DMS79 treated with DMSO at 0.1 percent for 48 hours (cell line): ENCODE measurements around the gene MRPL38.
"Not testable (repeated sequence)": the region's sequence is repeated elsewhere in the genome, so short reads cannot be mapped to it uniquely, and the experiment has no call there.

Experiments
- DNase-seq: peaks from one replicate; lab custom pipeline; 2025; lab: John Stamatoyannopoulos, UW

The MRPL38 gene

DNA sequence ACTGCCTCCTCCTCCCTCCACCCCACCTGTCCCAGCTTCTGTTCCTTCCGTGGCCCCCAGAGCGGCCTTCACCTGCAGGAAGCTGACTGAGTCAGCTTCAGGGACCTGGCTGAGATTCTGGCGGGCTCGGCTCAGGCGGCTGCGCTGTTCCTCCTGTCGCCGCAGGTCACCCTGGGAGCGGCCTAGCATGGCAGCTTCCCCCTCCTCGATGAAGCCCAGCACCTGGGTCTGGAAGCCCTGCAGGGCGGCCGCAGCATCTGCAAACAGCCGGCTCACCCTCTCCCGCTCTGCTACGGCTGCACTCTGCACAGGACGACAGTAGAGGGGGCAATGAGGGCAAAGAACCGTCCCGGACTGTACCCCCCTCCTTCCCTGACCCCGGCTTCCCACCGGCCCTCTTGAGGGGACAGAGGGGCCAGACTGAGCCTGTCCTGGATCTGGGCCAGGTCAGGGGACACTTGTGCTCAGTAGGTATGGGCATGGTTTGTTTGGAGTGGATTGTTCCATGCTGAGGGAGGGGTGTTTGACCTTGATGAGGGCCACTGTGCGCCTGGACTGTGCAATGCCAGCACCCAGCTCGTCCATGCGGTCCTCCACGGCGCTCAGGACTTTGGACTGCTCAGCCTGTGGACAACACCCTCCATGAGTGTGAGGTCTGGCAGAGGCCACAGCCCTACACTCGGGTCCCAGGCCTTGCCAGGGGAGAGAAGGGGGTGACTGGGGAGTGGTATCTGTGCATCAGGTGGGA lies 28.3 kb downstream of the MRPL38 start:
- peak; percentile 68 for DNase-seq

DNA sequence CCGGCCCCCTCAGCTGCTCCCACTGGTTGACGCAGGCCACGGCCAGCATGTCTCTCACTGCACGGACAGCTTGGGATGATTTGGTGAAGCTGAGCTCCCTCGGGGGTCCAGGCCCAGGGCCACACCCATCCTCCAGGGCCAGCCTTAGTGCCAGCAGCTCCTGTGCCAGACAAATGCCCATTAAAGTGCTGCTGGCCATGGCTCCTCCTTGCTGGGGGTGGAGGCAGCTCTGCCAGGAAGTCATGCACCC lies 28.8 kb downstream of the MRPL38 start:
- no peak for DNase-seq

GRCh38 chr17:75875182-75875939 lies 29.3 kb downstream of the MRPL38 start:
- DNase-seq, result peak; percentile 67

DNA sequence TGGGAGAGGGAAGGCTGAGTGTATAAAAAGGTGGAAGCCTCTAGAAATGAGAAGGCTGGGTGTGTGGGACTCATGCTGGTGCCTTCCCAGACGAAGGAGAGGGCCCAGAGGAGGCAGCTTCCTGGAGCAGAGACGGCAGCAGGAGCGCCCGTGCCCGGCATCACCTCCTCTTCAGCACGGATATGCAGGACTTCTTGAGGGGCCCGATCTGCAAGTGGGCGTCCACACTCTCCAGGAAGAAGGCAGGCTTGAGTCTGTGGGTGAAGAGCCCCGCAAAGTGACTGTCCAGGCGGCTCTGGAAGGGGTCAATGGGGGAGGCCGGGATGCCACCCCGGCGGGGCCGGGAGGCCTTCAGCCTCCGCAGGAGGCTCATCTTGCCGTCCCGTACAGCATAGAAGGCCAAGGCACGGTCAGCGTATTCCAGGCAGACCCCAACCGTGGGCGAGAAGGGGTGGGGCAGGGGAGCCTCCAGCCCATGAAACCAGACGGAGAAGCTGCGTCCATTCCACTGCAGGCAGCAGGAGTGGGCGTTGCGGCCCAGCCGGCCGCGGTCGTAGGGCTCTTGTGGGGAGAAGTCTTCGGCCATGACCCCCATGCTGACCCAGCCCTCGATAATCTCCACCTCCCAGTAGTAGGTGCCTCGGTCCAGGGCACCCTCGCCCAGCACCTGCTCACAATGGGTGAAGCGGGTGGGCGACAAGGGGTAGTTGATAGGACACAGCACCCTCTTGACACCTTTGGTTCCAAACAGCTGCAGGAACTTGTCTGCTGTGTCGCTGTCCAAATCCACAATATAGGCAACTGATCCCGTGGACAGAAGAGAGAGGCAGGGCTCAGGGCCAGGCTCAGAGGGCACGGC lies 30.1 kb downstream of the MRPL38 start:
- DNase-seq, result no peak

DNA sequence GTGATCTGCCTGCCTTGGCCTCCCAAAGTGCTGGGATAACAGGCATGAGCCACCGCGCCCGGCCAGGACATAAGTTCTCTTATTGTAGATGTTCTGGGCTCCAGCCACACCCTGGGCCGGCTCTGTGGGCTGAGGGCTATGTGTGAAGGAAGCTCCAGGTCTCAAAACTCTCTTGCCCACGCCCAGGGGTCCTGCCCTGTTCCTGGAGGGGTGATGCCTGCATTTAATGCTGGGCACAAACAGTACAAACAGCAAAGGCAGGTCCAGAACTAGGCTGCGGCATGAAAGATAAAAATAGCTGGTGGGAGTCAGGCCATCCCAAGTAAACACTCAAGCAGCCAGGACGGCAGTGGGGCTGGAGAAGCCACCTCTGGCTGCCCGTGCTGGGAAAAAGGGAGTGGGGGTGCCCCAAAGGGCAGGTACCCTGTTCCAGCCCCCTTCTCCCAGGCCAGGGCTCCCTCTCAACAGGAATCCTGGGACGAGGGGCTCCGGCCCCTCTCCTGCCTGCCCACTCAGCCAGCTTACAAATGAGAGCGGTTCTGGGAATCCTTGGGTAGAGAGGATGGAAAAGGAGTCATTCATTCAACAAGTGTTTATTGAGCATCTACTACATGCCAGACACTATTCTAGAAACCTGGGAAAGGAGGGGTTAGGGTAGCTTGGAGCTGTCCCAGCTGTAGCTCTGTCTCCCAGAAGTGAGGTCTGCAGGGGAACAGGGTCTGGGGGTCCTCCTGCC lies 30.9 kb downstream of the MRPL38 start:
- DNase-seq, result no peak

GRCh38 chr17:75872434-75873351 lies 32.0 kb downstream of the MRPL38 start:
- no peak for DNase-seq

- not testable (repeated sequence) for DNase-seq
Observed at GRCh38 chr17:75870228-75870627, 34.5 kb downstream of the MRPL38 start.

GRCh38 chr17:75869282-75870141 lies 35.2 kb downstream of the MRPL38 start:
- DNase-seq, result no peak

DNA sequence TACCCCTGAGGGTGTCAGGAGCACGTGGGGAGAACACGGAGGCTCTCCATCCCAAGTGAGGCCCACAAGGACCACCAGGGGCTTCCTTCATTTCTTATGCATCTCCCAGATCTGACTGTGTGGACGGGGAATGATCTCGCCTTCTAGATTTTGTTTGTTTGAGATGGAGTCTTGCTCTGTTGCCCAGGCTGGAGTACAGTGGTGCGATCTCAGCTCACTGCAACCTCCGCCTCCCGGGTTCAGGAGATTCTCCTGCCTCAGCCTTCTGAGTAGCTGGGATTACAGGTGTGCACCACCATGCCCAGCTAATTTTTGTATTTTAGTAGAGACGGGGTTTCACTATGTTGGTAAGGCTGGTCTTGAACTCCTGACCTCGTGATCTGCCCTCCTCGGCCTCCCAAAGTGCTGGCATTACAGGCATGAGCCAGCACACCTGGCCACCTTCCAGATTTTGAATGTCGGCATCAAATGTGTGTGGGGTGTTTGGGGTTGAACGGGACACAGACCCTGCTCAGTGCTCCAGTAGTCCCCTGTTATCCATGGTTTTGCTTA lies 35.9 kb downstream of the MRPL38 start:
- DNase-seq, result not testable (repeated sequence)

DNA sequence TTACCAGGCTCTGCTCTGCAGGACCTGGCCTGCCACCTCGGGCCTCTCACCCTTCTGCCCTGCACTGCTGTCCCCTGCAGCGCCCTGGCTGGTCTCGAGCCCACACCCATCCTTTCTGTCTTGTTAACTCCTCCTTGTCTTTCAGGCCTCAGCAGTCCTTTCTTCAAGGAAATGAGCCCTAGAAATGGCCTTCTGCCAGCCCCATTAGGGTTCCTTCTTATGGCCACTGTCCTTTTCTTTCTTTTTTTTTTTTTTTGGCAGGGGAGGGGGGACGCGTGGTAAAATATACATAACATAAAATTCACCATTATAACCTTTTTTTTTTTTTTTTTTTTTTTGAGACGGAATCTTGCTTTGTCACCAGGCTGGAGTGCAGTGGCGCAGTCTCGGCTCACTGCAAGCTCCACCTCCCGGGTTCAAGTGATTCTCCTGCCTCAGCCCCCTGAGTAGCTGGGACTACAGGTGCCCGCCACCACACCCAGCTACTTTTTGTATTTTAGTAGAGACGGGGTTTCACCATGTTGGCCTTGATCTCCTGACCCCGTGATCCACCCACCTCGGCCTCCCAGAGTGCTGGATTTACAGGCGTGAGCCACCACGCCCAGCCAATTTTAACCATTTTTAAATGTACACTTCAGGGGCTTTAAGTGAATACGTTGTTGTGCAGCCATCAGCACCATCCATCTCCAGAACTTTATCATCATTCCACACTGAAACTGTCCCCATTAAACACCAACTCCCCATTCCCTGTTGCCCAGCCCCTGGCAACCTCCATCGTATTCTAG lies 39.1 kb downstream of the MRPL38 start:
- DNase-seq, result not testable (repeated sequence)

GRCh38 chr17:75864887-75865286 lies 39.8 kb downstream of the MRPL38 start:
- not testable (repeated sequence) for DNase-seq

DNA sequence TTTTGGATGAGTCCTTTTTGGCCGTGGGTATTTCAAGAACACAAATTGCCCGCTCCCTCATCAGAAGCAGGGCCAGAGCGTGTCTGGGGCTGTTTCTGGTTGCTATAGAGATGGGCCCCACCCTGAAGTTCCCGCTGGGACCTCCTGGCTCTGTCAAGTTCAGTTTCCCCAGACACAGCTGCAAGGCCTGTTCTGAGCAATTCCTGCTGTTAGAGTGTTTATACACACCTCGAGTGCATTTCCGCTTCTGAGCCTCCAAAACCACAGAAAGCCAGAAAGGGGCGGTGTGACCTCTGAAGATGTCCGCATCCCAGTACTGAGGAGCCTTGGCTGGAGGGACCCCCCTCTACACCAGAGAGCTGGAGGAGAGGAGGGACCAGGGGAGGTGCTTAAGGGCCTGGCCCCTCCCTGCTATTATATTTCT lies 40.2 kb downstream of the MRPL38 start:
- peak; percentile 69 for DNase-seq

DNA sequence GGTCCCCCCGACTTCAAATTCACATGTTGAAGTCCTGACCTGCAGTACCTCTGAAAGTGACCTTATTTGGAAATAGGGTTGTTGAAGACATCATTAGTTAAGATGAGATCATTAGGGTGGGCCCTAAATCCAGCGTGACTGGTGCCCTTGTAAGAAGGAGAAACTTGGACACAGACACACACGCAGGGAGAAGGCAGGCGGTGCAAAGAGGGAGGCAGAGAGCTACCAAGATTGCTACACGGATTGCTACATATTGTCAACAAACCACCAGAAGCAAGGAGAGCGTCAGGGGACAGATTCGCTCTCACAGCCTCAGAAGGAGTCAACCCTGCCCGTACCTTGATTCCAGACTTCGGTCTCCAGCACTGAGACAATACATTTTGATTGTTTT lies 42.8 kb downstream of the MRPL38 start:
- no peak for DNase-seq

DNA sequence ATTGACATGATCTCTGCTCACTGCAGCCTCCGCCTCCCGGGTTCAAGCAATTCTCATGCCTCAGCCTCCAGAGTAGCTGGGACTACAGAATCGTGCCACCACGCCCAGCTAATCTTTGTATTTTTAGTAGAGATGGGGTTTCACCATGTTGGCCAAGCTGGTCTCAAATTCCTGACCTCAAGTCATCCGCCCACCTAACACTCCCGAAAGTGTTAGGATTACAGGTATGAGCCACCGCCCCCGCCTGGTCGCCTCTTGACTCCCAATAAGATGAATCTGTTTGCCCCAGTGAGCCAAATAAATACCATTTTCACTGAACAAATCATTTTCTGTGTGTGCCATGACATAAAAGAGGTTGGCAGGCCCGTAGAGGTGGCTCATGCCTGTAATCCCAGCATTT lies 45.3 kb downstream of the MRPL38 start:
- not testable (repeated sequence) for DNase-seq

GRCh38 chr17:75856062-75856756 lies 48.5 kb downstream of the MRPL38 start:
- peak; percentile 29 for DNase-seq

DNA sequence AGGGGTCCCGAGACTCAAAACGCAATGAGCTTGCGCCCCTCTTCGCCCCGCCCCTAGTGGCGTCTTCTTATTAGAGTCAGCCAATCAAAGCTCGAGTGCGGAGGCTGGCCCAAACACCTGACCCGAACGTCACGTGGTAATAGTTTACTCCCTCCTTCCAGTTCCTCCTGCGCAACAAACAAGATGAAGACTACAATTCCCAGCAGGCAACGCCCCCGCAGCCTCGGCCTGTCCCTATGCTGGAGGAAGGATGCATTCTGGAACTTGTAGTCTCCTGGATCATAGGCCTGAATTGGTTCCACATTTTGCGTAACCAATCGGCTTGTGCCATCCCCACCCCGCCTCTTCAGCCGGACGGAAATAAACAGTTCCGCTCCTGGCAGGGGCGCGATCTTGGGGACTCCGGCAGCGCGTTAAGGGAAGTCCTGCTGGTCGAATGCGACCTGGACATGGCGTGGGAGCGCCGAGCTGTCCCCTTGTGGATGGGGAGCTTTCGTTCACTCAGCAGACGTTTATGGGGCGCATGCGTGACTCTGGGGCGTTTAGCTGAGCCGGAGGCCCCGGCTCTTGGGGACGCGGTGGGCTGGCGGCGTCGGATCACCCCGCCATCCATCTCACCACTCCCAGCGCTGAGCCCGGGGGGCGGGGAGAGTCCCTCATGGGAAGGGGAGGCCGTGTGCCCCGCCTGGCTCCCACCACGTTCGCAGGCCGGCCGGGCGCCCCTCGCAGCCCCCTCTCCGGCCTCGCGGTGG lies 49.2 kb downstream of the MRPL38 start, which contains the start of gene WBP2:
Gene WBP2 (minus strand): TSS at position 26 of the 752 bp plus-strand sequence. CDS start 38 bp downstream, outside the sequence.
- DNase-seq, result peak; percentile 98

- DNase-seq, result no peak
Observed at GRCh38 chr17:75854881-75855309, 49.8 kb downstream of the MRPL38 start.
